Measurements from ENCODE around the gene NXNL1. TPM values are rescaled to one million over a fixed set of nuclear protein-coding genes. Genes with fewer than 3 reads are reported as not detected.

NXNL1 gene
- total RNA-seq, 1 experiment from 2014 or later: not detected

DNA sequence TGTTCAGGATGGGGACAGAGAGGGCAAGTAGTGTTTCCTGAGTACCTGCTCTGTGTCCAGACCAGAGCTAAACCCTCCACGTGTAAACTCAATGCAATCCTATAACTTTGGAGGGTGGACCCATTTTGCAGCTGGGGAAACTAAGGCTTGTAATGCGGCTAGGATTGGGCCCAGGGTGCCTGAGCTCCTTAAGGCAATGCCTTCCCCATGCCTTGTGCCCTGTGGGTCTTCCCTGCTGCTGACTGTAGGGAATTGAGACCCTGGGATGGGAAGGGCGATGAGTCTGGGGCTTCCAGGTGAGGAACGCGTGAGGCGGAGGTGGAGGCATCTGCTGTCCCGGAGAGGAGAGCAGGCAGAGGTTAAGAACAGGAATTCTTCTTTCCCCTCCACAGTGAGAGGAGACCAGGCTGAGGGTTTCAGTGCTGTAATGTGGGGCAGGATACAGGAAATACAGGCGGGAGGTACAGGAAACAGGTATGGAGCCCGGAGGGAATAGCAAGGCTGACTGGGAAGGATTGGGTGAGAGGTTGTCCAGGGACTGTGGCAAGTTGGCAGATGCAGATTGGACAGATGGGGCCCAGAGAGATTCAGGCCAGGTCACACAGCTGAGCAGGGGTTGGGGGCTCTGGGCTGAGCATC, 28.8 kb upstream of the NXNL1 start:
- no peaks in the 10 kb centered on the region for H3K27me3 ChIP-seq (ENCODE audit: low read length)
- H3K9me3 ChIP-seq (ENCODE audit: low read length): no peaks in the 10 kb centered on the region
- no peak overlapping the region for H3K4me2 ChIP-seq (ENCODE audit: low read depth, low read length, poor library complexity, severe bottlenecking)
- H3K4me1 ChIP-seq (ENCODE audit: low read length): peaks cover 7% of the 10 kb centered on the region
- no peaks in the 10 kb centered on the region for H4K20me1 ChIP-seq (ENCODE audit: insufficient read depth, low read depth, low read length)
- no peaks in the 10 kb centered on the region for H3K36me3 ChIP-seq (ENCODE audit: insufficient read depth, low read length)
- no peaks in the 10 kb centered on the region for H3K9me2 ChIP-seq (replicated peaks; ENCODE audit: insufficient read depth, low read length)
- no peaks in the 10 kb centered on the region for H3K79me2 ChIP-seq (ENCODE audit: low read length)
- H3K9ac ChIP-seq (ENCODE audit: low read length): no peak overlapping the region
- H2AFZ ChIP-seq (ENCODE audit: low read length): no peak overlapping the region
- DNase-seq: no peak
- no peak overlapping the region for H3K27ac ChIP-seq (ENCODE audit: low read length)
- no peak overlapping the region for H3K4me3 ChIP-seq (ENCODE audit: low read length)

DNA sequence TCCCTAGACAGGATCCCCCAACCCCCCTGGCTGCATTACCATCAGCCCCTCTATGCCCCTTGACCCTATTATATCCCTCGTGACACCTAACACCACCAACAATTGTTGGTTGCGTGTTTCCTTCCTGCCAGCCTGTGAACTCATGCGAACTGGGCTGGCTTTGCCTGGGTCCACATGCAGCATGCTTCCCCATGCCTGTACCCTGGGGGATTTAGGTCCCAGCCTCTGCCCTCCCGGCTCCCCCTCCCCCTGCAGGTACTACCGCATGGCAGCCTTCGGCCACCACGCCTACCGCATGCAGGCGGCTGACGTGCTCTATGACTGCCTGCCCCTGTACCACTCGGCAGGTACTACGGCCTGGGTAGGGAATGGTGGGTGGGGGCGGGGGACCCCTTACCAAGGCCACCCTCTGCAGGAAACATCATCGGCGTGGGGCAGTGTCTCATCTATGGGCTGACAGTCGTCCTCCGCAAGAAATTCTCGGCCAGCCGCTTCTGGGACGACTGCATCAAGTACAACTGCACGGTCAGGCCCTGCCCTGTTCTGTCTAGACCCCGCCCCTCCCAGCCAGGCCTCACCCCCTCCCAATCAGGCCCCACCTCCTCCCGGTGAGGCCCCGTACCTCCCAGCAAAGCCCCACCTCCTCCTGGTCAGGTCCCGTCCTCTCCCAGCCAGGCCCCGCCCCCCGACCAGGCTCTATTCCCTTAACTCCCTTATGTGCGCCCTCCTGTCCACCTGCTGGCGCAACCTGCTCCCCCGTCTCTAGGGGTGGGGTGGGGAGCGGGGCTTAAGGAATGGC, 28.1 kb upstream of the NXNL1 start:
- H3K9ac ChIP-seq (ENCODE audit: low read length): peak overlapping the region; percentile 47
- H3K36me3 ChIP-seq (ENCODE audit: insufficient read depth, low read length): no peaks in the 10 kb centered on the region
- H3K4me2 ChIP-seq (ENCODE audit: low read depth, low read length, poor library complexity, severe bottlenecking): peak overlapping the region; percentile 51
- no peaks in the 10 kb centered on the region for H3K9me3 ChIP-seq (ENCODE audit: low read length)
- peak; percentile 95 for DNase-seq
- H3K27me3 ChIP-seq (ENCODE audit: low read length): no peaks in the 10 kb centered on the region
- no peak overlapping the region for H2AFZ ChIP-seq (ENCODE audit: low read length)
- H3K9me2 ChIP-seq (replicated peaks; ENCODE audit: insufficient read depth, low read length): no peaks in the 10 kb centered on the region
- no peak overlapping the region for H3K27ac ChIP-seq (ENCODE audit: low read length)
- no peaks in the 10 kb centered on the region for H4K20me1 ChIP-seq (ENCODE audit: insufficient read depth, low read depth, low read length)
- no peaks in the 10 kb centered on the region for H3K79me2 ChIP-seq (ENCODE audit: low read length)
- H3K4me3 ChIP-seq (ENCODE audit: low read length): peak overlapping the region; percentile 41; the same call in 1 of the 2 replicates
- H3K4me1 ChIP-seq (ENCODE audit: low read length): peaks cover 7% of the 10 kb centered on the region

DNA sequence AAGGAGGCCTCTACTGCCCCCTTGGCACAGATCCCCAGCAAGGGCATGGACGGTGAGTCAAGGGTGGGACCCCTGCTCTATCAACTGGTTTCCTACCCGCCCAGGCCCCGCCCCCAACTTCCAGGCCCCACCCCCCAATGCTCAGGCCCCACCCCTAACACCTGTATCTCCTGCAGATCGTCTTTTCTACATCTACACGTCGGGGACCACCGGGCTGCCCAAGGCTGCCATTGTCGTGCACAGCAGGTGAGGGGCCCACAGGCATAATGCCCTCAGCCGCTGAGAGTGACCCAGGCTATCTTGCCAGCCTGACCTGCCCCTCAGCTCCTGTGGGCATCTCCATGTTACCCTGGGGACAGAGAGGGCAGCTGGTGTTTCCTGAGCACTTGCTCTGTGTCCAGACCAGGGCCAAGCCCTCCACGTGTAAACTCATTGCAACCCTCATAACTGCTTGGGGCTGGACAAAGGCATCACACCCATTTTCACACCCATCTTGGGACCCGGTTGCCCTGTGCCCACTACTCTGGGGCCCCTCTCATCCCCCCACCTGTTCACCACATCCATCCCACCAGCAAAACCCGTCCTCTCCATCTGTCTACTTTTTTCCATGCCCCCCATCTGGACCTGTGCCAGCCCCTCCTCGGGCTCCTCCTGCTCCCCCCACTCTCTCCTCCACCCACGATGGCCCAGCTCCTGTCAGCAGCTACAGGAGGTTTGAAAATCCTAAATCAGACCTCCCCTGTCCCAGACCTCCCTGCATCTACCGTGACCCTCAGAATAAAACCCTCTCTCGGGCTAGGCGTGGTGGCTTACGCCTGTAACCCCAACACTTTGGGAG, 26.8 kb upstream of the NXNL1 start:
- Histone ChIP-seq H3K27ac (ENCODE audit: low read length) (no peak overlapping the region), H3K4me3 (ENCODE audit: low read length) (no peak overlapping the region), H2AFZ (ENCODE audit: low read length) (no peak overlapping the region), H3K9me2 (replicated peaks; ENCODE audit: insufficient read depth, low read length) (no peaks in the 10 kb centered on the region), H3K4me2 (ENCODE audit: low read depth, low read length, poor library complexity, severe bottlenecking) (no peak overlapping the region), H3K4me1 (ENCODE audit: low read length) (peaks cover 7% of the 10 kb centered on the region), H3K36me3 (ENCODE audit: insufficient read depth, low read length) (no peaks in the 10 kb centered on the region), H4K20me1 (ENCODE audit: insufficient read depth, low read depth, low read length) (no peaks in the 10 kb centered on the region), H3K9ac (ENCODE audit: low read length) (no peak overlapping the region), H3K9me3 (ENCODE audit: low read length) (no peaks in the 10 kb centered on the region), H3K79me2 (ENCODE audit: low read length) (no peaks in the 10 kb centered on the region), H3K27me3 (ENCODE audit: low read length) (no peaks in the 10 kb centered on the region)
- peak; percentile 39 for DNase-seq

DNA sequence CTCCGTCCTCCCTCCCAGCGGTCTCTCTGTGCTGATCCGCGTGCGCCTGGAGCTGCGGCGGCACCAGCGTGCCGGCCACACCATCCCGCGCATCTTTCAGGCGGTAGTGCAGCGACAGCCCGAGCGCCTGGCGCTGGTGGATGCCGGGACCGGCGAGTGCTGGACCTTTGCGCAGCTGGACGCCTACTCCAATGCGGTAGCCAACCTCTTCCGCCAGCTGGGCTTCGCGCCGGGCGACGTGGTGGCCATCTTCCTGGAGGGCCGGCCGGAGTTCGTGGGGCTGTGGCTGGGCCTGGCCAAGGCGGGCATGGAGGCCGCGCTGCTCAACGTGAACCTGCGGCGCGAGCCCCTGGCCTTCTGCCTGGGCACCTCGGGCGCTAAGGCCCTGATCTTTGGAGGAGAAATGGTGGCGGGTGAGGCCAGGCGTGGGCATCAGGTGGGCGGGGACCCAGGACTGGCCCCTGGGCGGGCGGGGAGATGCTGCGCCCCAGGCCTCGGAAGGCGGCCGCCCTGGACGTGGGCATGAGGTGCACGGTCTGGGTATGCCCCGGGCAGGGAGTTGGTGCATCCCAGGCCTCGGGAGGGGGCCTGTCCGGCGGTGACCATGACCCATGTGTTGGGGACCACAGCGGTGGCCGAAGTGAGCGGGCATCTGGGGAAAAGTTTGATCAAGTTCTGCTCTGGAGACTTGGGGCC, 26.0 kb upstream of the NXNL1 start:
- no peaks in the 10 kb centered on the region for H3K36me3 ChIP-seq (ENCODE audit: insufficient read depth, low read length)
- no peaks in the 10 kb centered on the region for H3K79me2 ChIP-seq (ENCODE audit: low read length)
- no peak overlapping the region for H2AFZ ChIP-seq (ENCODE audit: low read length)
- H3K9me3 ChIP-seq (ENCODE audit: low read length): no peaks in the 10 kb centered on the region
- peaks cover 7% of the 10 kb centered on the region for H3K4me1 ChIP-seq (ENCODE audit: low read length)
- no peak overlapping the region for H3K9ac ChIP-seq (ENCODE audit: low read length)
- H3K4me2 ChIP-seq (ENCODE audit: low read depth, low read length, poor library complexity, severe bottlenecking): no peak overlapping the region
- no peaks in the 10 kb centered on the region for H3K9me2 ChIP-seq (replicated peaks; ENCODE audit: insufficient read depth, low read length)
- H3K4me3 ChIP-seq (ENCODE audit: low read length): no peak overlapping the region
- H3K27me3 ChIP-seq (ENCODE audit: low read length): no peaks in the 10 kb centered on the region
- no peaks in the 10 kb centered on the region for H4K20me1 ChIP-seq (ENCODE audit: insufficient read depth, low read depth, low read length)
- DNase-seq: peak; percentile 23
- no peak overlapping the region for H3K27ac ChIP-seq (ENCODE audit: low read length)

DNA sequence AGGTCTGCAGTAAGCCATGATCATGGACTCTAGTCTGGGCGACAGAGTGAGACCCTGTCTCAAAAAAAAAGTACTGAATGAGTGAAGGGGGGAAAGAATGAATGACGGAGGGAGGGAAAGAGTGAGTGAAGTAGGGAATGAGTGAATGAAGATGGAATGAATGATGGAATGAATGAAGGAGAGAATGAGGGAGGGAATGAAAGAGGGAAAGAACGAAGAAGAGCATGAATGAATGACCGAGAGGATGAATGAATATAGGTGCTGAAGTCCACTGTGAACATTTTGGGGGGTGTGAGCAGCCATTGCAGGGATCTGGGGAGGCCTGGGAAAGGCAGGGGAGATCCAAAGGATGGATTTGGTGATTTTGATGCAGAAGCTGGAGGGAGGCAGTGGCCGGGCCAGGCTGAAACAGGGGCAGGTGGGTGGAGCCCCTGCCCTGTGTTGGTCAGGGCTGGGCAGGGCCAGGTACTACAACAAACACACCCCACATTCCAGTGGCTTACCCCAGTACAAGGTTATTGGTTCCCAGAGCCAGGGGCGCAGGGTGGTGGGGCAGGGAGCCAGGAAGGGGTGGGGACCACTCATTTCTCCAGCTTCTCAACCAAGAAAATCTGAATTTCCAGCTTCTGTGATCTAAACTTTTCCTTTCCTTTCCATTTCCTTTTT, 23.9 kb upstream of the NXNL1 start:
- no peak for DNase-seq
- Histone ChIP-seq H3K4me1 (ENCODE audit: low read length) (peaks cover 7% of the 10 kb centered on the region), H3K9me2 (replicated peaks; ENCODE audit: insufficient read depth, low read length) (no peaks in the 10 kb centered on the region), H3K36me3 (ENCODE audit: insufficient read depth, low read length) (no peaks in the 10 kb centered on the region), H2AFZ (ENCODE audit: low read length) (no peak overlapping the region), H4K20me1 (ENCODE audit: insufficient read depth, low read depth, low read length) (no peaks in the 10 kb centered on the region), H3K4me3 (ENCODE audit: low read length) (no peak overlapping the region), H3K79me2 (ENCODE audit: low read length) (no peaks in the 10 kb centered on the region), H3K4me2 (ENCODE audit: low read depth, low read length, poor library complexity, severe bottlenecking) (no peak overlapping the region), H3K27me3 (ENCODE audit: low read length) (no peaks in the 10 kb centered on the region), H3K9me3 (ENCODE audit: low read length) (no peaks in the 10 kb centered on the region), H3K27ac (ENCODE audit: low read length) (no peak overlapping the region), H3K9ac (ENCODE audit: low read length) (no peak overlapping the region)

DNA sequence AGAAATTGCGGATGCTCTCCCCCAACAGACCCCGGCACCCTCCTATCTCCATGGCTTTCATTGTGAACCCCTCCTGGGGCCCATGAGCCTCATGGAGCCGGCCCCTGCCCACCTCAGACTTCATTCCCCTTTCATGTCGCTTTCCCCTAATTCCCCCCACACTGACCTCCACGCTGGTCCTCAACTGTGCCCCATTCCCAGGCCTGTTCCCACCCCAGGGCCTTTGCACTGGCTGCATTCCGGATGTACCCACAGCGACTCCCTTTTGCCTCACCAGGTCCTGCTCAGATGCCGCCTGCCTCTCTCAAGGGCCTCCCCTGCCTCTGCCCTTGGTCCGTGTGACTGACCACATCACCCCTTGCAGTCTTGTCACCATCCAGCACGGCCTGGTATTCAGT, 22.9 kb upstream of the NXNL1 start:
- Histone ChIP-seq H3K9me2 (replicated peaks; ENCODE audit: insufficient read depth, low read length) (no peaks in the 10 kb centered on the region), H3K36me3 (ENCODE audit: insufficient read depth, low read length) (no peaks in the 10 kb centered on the region), H3K4me1 (ENCODE audit: low read length) (peaks cover 4% of the 10 kb centered on the region), H2AFZ (ENCODE audit: low read length) (no peak overlapping the region), H3K9ac (ENCODE audit: low read length) (no peak overlapping the region), H3K9me3 (ENCODE audit: low read length) (no peaks in the 10 kb centered on the region), H3K27me3 (ENCODE audit: low read length) (no peaks in the 10 kb centered on the region), H3K79me2 (ENCODE audit: low read length) (no peaks in the 10 kb centered on the region), H3K27ac (ENCODE audit: low read length) (no peak overlapping the region), H3K4me2 (ENCODE audit: low read depth, low read length, poor library complexity, severe bottlenecking) (no peak overlapping the region), H4K20me1 (ENCODE audit: insufficient read depth, low read depth, low read length) (no peaks in the 10 kb centered on the region), H3K4me3 (ENCODE audit: low read length) (no peak overlapping the region)
- DNase-seq: no peak

DNA sequence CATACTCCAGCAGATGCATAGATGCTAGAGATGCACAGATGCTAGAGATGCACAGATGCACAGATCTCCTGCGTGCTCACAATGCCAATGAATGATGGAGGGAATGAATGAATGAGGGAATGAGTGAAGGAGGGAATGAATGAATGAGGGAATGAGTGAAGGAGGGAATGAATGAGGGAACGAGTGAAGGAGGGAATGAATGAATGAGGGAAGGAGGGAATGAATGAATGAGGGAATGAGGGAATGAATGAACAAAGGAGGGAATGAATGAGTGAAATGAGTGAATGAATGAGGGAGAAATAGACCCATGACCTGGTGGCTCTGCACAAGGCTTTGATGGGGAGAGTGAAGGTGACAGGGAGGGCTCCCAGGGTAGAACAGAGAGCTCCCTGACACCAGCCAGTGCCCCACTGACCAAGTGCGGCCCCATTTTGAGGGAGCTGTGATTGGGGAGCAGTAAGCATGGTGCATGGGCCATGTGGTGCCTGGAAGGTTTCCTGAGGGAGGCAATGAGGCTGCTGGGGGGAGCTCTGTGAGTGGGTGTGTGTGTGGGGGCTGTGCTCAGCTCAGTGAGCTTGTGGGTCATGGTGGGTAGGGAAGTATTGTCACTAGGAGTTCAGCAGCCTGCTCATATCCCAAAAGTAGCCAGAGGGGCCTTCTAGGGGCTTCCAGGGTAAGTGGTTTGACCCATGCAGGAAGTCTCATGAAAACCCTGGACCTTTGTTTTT, 22.3 kb upstream of the NXNL1 start:
- no peak overlapping the region for H3K27ac ChIP-seq (ENCODE audit: low read length)

More for the DNA sequence above, 22.3 kb upstream of the NXNL1 start:
- Histone ChIP-seq H3K27me3 (ENCODE audit: low read length) (no peaks in the 10 kb centered on the region), H3K36me3 (ENCODE audit: insufficient read depth, low read length) (no peaks in the 10 kb centered on the region), H3K9me3 (ENCODE audit: low read length) (no peaks in the 10 kb centered on the region), H2AFZ (ENCODE audit: low read length) (no peak overlapping the region), H3K4me1 (ENCODE audit: low read length) (no peaks in the 10 kb centered on the region), H3K4me2 (ENCODE audit: low read depth, low read length, poor library complexity, severe bottlenecking) (no peak overlapping the region), H4K20me1 (ENCODE audit: insufficient read depth, low read depth, low read length) (no peaks in the 10 kb centered on the region), H3K9me2 (replicated peaks; ENCODE audit: insufficient read depth, low read length) (no peaks in the 10 kb centered on the region), H3K79me2 (ENCODE audit: low read length) (no peaks in the 10 kb centered on the region), H3K9ac (ENCODE audit: low read length) (no peak overlapping the region), H3K4me3 (ENCODE audit: low read length) (no peak overlapping the region)
- peak; percentile 46 for DNase-seq
